GM21576 (cell line): ENCODE data around the gene GSG1.

ENCODE experiments used
- ATAC-seq: cut with Tn5 transposase; IDR thresholded peaks from one replicate; pipeline ENCODE4 v1.9.1; 2021; ENCODE audit warnings: mild to moderate bottlenecking, moderate library complexity; ENCODE audit not compliant: unreplicated experiment

GSG1 gene

GRCh38 chr12:13103391-13104033, at the start of gene GSG1:
GSG1 (minus strand) TSS chr12:13103667; CDS start chr12:13103512, 155 bp downstream.
- ATAC-seq, result no peak

DNA sequence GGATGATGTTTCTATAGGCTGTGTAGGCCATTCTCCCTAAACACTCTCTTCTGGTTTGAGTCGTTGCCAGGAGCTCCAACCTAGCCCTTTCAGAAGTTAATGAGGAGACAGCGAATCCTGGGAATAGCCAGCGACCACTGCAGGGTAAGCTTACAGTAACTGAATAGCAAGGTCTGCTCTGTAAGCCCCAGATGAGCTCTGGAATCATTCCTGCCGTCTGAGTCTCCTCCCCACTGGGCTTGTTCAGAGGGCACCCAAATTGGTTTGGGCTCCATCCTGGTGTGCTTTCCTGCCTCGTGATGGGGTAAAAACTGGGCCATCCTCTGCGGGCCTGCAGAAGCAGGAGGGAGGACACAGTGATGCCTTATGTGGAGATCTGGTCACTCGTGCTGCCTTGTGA, 49.7 kb upstream of the GSG1 start:
- ATAC-seq, result no peak

DNA sequence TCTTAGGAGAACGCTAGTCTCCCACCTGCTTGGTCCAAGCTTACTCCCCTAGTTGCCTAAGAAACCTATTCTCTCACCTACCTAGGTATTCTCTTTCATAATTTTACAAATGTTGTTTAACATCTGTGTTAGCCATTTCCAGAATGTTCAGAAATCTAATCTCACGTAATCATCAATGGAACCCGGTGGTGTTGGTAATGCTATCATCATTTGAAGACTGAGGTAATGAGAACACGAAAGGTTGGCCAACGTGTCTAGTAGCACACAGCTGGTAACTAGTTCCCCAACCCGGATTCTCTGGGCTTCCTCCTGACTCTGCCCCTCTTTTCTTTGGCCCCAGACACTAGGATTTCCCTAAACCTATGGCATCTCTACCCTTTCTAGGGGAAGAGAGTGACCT, 49.3 kb upstream of the GSG1 start:
- no peak for ATAC-seq

- no peak for ATAC-seq
Observed at GRCh38 chr12:13152281-13152680, 48.8 kb upstream of the GSG1 start.

GRCh38 chr12:13149411-13149810, 45.9 kb upstream of the GSG1 start:
- ATAC-seq, result no peak

- ATAC-seq, result no peak
Observed at GRCh38 chr12:13148485-13148847, 45.0 kb upstream of the GSG1 start.

- ATAC-seq, result no peak
Observed at GRCh38 chr12:13147688-13148484, 44.4 kb upstream of the GSG1 start.

DNA sequence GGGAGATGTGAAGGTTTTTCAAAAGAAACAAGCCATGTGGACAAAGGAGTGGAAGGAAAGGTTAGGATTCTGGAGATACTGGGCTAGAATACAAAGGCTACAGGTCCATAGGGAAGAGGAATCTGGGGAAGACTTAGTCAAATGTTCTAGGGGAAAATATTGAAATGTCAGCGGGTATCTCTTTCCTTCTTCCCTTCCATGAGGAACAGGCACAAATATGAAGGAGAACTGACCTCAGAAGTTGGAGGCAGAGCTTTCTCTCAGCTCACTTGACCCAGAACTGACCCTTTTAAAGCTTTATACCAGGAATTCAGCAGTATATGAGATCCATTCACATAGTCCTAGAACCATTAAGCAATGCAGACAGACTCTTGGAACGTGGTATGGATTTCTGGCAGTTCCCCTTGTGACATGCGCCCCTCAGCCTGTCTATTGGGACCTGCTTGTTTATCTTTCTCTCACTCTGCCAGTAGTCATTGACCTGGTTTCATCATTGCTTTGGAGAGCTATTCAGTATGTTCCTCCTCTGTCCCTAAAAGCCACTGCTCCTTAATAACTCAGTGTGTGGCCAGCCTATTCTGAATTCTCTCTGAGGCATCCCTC, 43.0 kb upstream of the GSG1 start:
- no peak for ATAC-seq

GRCh38 chr12:13144266-13144828, 40.9 kb upstream of the GSG1 start:
- ATAC-seq, result no peak

- no peak for ATAC-seq
Observed at GRCh38 chr12:13142747-13143146, 39.3 kb upstream of the GSG1 start.

DNA sequence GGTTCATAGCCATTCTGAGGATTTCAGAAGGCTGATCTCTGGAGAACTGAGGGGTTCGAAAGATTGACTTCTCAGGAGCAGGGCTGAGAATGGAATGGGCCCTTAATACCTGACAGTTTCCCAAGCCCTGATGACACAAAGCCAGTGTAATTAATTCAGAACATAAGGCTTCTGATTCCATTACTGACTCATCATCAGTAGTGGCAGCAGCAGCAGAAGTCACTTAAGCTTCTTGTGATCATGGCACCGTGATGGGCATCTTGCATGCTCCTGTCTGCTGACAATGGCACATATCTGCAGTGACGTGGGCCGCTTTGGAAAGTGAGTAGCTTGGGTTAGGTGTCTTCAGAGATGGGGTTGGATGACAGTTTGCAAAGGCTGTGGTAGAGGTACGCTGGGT, 38.2 kb upstream of the GSG1 start:
- no peak for ATAC-seq

GRCh38 chr12:13135371-13136178, 32.1 kb upstream of the GSG1 start:
- no peak for ATAC-seq

DNA sequence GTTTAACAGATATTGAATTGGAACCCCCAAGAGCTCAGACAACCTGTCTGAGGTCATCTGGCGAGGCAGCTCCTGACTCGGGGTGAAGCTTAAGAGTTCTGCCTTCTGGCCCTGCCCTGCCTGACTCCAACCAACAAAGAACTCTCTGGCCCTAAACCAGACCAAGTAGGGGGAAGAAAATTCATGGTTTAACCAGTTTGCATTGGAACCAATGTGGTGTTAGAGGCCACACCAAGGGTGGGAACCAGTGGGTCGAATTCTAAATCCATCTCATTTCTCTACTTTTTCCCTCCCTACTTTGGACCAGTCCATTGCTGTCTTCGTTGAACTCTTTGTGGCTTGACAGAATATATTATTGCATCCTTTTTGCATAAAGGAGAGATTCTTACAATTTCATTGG, 30.4 kb upstream of the GSG1 start:
- no peak for ATAC-seq

GRCh38 chr12:13130981-13131380, 27.5 kb upstream of the GSG1 start:
- ATAC-seq, result no peak

DNA sequence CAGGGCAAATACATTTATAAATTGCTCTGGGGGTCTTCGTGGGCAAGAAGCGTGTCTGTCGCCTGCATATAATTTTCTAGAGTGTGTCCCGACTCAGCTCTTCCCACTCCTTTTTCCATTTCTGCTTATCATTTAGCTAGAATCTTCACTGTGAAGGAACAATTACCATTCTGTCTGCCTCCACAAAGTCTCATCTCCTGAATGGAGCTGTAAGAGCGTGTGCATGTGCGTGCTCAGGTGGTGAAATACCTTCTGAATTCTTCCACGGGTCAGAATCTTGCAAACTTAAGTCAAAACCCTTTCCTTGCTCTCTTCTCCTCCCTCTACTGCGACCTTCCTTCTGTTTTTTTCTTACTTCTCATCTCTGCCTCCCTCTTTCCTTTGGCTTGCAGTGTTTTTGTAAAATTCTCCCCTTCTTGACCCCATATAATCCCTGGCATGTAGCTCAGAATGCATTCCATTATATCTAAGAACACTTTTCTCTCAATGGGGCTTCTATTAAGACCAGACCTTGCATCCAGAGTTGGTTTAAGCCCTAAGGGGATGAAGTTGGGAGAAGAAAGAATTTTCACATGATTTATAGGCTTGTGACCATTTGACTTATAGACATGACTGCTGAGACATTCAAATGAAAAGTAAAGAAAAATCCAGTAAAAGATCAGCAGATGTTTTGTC, 25.0 kb upstream of the GSG1 start:
- ATAC-seq, result no peak

DNA sequence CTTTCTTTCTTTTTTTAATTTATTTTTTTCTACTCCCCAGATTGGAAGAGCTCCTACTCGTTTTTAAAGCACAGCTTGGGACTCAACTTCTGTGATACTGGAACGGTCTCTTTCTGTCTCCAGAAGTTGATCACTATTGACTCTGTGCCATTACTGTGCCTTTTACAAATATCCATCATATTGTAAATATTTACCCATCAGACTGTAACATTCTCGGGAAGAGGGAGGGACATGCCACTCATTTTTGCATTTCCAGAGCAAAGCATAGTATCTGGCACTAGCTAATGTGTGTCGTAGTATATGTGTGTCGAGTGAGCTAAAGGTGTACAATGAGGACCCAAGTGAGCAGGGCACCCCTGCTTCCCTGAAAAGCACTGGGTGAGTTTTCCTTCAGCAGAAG, 24.0 kb upstream of the GSG1 start:
- no peak for ATAC-seq

DNA sequence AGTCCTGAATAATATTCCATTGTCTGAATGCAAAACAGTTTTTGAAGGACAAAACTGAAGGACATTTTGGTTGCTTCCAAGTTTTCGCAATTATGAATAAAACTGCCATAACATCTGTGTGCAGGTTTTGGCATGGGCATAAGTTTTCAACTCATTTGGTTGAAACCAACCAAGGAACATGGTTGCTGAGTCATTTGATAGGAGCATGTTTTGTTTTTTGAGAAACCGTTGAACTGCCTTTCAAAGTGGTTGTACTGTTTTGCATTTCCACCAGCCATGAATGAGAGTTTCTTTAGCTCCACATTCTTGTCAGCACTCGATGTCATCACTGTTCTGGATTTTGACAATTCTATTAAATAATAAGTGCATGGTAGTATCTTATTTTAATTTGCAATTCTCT, 23.0 kb upstream of the GSG1 start:
- ATAC-seq, result no peak

GRCh38 chr12:13125996-13126395, 22.5 kb upstream of the GSG1 start:
- no peak for ATAC-seq

GRCh38 chr12:13124656-13125505, 21.4 kb upstream of the GSG1 start:
- ATAC-seq, result no peak

DNA sequence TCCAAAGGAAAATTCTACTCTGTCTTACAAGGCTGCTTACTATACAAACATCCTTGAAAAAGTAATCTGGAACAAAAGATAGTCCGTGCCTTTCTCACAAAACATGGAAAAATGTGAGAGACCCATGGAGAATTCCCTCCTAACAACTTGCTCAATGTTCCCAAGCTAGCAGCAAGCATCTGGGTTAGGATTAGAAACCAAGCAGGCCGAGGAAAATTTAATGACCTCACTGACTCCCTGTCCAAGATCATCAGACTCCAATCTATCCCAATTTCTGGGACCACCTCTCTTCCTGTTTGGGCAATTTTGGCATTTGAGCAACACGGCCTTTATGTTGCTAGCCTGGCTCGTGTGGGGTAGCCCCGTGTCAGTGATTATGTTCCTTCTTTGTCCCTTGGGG, 18.1 kb upstream of the GSG1 start:
- no peak for ATAC-seq
